Esophagus squamous epithelium (tissue), 4 donors: ENCODE data around the gene APBA2.

ENCODE experiments used
- POLR2A ChIP-seq, 4 donors: fragments of 450-650 bp; IDR thresholded peaks; one replicate each; pipeline ENCODE4 v1.6.1; 2017; ENCODE audit warnings: antibody characterized with exemption in 4 of 4, mild to moderate bottlenecking in 4 of 4, moderate library complexity in 3 of 4
- TF ChIP-seq, protein P1 (sequence below), 6 experiments: fragments of 450-650 bp in 4 of 6; fragments of 200-600 bp in 2 of 6; sonication (generic) in 2 of 6; IDR thresholded peaks; one replicate each; pipeline ENCODE4 v1.5.1; 2016 to 2019; ENCODE audit warnings: antibody characterized with exemption in 6 of 6, mild to moderate bottlenecking in 4 of 6, moderate library complexity in 4 of 6

DNA sequence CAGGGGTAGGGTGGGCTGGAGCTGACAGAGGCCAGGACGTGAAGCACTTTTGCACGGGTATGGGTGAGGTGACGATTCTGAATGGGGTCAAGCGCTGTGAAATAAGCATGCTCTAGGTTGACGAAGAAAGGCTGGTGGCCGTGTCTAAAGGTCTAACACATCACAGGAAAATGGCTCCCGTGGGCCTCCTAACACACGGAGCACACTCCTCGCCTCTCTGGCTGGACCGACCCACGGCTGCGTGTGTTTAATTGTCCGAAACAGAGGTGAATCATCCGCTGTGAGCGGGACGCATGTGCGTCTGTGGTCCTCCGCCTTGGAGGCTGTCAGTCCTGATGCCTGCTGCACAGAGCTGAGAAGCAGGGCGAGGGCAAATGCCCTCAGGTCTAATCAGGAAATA lies 253.3 kb downstream of the APBA2 start:
- TF ChIP-seq, protein P1, sequence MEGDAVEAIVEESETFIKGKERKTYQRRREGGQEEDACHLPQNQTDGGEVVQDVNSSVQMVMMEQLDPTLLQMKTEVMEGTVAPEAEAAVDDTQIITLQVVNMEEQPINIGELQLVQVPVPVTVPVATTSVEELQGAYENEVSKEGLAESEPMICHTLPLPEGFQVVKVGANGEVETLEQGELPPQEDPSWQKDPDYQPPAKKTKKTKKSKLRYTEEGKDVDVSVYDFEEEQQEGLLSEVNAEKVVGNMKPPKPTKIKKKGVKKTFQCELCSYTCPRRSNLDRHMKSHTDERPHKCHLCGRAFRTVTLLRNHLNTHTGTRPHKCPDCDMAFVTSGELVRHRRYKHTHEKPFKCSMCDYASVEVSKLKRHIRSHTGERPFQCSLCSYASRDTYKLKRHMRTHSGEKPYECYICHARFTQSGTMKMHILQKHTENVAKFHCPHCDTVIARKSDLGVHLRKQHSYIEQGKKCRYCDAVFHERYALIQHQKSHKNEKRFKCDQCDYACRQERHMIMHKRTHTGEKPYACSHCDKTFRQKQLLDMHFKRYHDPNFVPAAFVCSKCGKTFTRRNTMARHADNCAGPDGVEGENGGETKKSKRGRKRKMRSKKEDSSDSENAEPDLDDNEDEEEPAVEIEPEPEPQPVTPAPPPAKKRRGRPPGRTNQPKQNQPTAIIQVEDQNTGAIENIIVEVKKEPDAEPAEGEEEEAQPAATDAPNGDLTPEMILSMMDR (IDR thresholded peaks at IDR 0.05), result no peak
- TF ChIP-seq POLR2A (IDR thresholded peaks at IDR 0.05), result no peak
